Measurements from ENCODE around the gene STARD9. TPM values are rescaled to one million over a fixed set of nuclear protein-coding genes. Genes with fewer than 3 reads are reported as not detected.

The STARD9 gene
- total RNA-seq, 1 donor from 2014 or later = 10.0 TPM

DNA sequence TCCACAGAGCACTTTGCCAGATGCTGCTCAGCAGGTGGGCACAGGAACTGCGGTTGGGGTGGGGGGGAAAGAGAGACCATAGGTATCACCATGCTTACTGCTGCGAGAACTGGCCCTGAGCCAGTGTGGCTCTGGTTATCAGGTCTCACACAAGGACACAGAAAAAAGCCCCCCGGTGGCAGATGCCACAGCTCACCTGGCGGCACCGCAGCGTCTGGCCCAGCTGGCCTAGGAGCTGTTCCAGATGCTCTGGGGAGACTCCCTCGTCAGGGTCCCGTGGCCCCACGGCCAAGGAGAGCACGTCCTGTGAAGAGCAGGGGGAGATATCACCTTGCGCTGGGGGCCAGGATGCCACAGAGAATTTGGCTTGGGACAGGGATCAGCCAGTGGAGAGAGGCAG is 150.7 kb downstream of the STARD9 start:
- TF ChIP-seq, protein P1, sequence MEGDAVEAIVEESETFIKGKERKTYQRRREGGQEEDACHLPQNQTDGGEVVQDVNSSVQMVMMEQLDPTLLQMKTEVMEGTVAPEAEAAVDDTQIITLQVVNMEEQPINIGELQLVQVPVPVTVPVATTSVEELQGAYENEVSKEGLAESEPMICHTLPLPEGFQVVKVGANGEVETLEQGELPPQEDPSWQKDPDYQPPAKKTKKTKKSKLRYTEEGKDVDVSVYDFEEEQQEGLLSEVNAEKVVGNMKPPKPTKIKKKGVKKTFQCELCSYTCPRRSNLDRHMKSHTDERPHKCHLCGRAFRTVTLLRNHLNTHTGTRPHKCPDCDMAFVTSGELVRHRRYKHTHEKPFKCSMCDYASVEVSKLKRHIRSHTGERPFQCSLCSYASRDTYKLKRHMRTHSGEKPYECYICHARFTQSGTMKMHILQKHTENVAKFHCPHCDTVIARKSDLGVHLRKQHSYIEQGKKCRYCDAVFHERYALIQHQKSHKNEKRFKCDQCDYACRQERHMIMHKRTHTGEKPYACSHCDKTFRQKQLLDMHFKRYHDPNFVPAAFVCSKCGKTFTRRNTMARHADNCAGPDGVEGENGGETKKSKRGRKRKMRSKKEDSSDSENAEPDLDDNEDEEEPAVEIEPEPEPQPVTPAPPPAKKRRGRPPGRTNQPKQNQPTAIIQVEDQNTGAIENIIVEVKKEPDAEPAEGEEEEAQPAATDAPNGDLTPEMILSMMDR (IDR thresholded peaks at IDR 0.05; ENCODE audit: unreplicated experiment) = no peak
- H3K4me3 Mint-ChIP-seq = no peak overlapping the region
- no peak overlapping the region for H3K27ac Mint-ChIP-seq
- H3K4me1 Mint-ChIP-seq = peaks cover 5% of the 10 kb centered on the region
- H3K9me3 Mint-ChIP-seq = no peaks in the 10 kb centered on the region
- H3K36me3 Mint-ChIP-seq = peaks cover 24% of the 10 kb centered on the region
- DNase-seq (ENCODE audit: low spot score in 2 of 2, unreplicated experiment in 2 of 2) = no peak
- no peaks in the 10 kb centered on the region for H3K27me3 Mint-ChIP-seq (ENCODE audit: low read depth)

DNA sequence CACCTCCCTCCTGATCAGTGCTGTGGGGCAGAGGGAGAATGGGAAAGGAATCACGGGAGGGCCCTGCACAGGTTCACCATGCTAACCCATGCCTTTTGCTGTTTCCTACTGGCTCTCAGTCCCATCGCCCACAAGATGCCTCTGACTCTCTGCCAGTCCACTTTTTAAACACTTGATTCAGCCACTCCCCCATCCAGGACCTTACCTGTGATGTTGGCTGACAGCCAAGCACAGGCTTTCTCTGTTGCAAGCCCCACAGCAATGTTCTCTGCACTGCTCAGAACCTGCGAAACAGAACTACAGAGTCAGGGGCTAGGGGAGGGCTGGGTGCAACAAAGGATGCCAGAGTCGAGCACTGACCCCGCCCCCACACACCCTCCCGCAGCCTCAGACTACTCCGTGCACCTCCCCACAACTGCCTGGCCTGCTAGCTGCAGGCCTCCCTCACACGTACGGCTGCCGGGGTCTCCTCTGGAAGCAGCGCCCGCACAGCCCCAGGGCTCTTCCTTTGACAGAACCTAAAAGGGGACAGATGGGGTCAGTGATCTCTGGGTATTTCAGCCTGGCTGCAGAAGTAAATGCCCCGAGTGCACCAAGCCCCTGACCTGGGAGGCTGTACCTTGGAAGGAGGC is 152.5 kb downstream of the STARD9 start:
- Mint-ChIP-seq H3K27me3 (ENCODE audit: low read depth) (no peaks in the 10 kb centered on the region), H3K4me1 (peaks cover 5% of the 10 kb centered on the region), H3K4me3 (no peak overlapping the region), H3K9me3 (no peaks in the 10 kb centered on the region), H3K36me3 (peaks cover 36% of the 10 kb centered on the region), H3K27ac (no peak overlapping the region)
- DNase-seq (ENCODE audit: low spot score in 2 of 2, unreplicated experiment in 2 of 2) = no peak
- TF ChIP-seq, protein P1 (IDR thresholded peaks at IDR 0.05; ENCODE audit: unreplicated experiment) = no peak

DNA sequence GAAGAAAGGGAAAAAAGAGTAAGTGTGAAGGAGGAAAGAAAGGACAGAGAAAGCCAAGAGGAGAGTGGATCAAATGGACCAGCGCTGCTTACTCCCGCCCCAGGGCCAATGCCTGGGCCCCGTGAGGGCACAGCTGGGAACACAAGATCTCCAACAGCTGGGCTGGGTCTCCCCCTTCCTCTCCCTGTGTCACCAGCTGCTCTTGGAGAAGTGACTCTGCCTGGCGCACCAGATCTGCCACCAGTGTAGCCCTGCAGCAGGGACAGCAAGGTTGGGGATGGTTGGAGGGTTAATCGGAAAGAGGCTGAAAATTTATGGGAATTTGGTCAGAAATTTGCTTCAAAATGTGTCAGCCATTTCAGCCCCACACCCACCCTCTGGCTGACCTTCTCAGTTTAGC is 153.2 kb downstream of the STARD9 start:
- H3K4me3 Mint-ChIP-seq = no peak overlapping the region
- TF ChIP-seq, protein P1 (IDR thresholded peaks at IDR 0.05; ENCODE audit: unreplicated experiment) = no peak
- no peaks in the 10 kb centered on the region for H3K9me3 Mint-ChIP-seq

DNA sequence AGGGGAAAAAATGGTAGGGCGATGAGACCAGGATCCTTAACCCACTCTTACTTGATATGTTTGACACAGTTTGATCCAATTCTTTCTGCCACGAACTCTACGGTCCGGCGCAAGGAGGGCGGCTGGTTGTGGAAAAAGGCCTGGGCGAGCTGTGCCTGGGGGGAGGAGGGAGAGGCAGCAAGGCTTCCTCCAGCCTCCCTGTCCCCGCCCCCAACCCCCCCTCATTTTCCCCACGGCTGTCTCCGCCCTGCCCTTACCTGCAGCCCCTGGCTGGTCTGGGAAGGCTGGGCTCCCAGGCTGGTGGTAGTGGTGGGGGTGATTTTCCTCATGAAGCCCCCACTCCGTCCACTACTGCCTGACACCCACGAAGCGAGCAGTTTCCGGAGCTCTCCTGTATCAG is 153.6 kb downstream of the STARD9 start:
- Mint-ChIP-seq H3K9me3 (no peaks in the 10 kb centered on the region), H3K27me3 (ENCODE audit: low read depth) (no peaks in the 10 kb centered on the region), H3K4me3 (no peak overlapping the region), H3K27ac (no peak overlapping the region), H3K4me1 (peaks cover 5% of the 10 kb centered on the region), H3K36me3 (peaks cover 39% of the 10 kb centered on the region)
- no peak for DNase-seq (ENCODE audit: low spot score in 2 of 2, unreplicated experiment in 2 of 2)
- TF ChIP-seq, protein P1 (IDR thresholded peaks at IDR 0.05; ENCODE audit: unreplicated experiment) = no peak

More for the DNA sequence above, 153.2 kb downstream of the STARD9 start:
- H3K36me3 Mint-ChIP-seq = peaks cover 38% of the 10 kb centered on the region
- peaks cover 5% of the 10 kb centered on the region for H3K4me1 Mint-ChIP-seq
- DNase-seq (ENCODE audit: low spot score in 2 of 2, unreplicated experiment in 2 of 2) = no peak
- no peak overlapping the region for H3K27ac Mint-ChIP-seq
- no peaks in the 10 kb centered on the region for H3K27me3 Mint-ChIP-seq (ENCODE audit: low read depth)

DNA sequence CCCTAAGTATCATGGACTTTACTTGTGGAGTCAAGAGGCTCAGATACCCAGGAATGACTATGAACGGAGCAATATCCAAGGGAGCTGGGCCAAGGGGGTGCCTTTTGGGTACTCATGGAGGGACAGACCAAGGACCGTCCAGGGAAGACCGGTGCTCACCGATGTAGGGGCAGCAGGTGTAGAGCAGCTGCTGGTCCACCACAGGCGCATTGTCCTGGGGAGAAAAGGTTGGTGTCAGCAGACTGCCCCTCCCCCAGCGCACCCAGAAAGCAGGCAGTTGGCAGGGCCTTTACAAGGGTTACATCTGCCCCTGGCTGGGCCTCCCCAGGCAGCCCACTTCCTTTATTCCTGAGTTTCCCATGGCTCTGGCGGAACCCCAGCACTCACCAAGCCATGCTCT is 154.0 kb downstream of the STARD9 start:
- no peak overlapping the region for H3K4me3 Mint-ChIP-seq
- H3K27ac Mint-ChIP-seq = no peak overlapping the region
- H3K9me3 Mint-ChIP-seq = no peaks in the 10 kb centered on the region
- no peaks in the 10 kb centered on the region for H3K27me3 Mint-ChIP-seq (ENCODE audit: low read depth)
- no peak for DNase-seq (ENCODE audit: low spot score in 2 of 2, unreplicated experiment in 2 of 2)
- TF ChIP-seq, protein P1 (IDR thresholded peaks at IDR 0.05; ENCODE audit: unreplicated experiment) = no peak
- H3K36me3 Mint-ChIP-seq = peaks cover 43% of the 10 kb centered on the region
- H3K4me1 Mint-ChIP-seq = peaks cover 7% of the 10 kb centered on the region
